ENCODE measurements around the gene NBPF12.
"Not testable (repeated sequence)": the region's sequence is repeated elsewhere in the genome, so short reads cannot be mapped to it uniquely, and the experiment has no call there.

The NBPF12 gene, protein sequence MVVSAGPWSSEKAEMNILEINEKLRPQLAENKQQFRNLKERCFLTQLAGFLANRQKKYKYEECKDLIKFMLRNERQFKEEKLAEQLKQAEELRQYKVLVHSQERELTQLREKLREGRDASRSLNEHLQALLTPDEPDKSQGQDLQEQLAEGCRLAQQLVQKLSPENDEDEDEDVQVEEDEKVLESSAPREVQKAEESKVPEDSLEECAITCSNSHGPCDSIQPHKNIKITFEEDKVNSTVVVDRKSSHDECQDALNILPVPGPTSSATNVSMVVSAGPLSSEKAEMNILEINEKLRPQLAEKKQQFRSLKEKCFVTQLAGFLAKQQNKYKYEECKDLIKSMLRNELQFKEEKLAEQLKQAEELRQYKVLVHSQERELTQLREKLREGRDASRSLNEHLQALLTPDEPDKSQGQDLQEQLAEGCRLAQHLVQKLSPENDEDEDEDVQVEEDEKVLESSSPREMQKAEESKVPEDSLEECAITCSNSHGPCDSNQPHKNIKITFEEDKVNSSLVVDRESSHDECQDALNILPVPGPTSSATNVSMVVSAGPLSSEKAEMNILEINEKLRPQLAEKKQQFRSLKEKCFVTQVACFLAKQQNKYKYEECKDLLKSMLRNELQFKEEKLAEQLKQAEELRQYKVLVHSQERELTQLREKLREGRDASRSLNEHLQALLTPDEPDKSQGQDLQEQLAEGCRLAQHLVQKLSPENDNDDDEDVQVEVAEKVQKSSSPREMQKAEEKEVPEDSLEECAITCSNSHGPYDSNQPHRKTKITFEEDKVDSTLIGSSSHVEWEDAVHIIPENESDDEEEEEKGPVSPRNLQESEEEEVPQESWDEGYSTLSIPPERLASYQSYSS (N-terminal part only)

DNA sequence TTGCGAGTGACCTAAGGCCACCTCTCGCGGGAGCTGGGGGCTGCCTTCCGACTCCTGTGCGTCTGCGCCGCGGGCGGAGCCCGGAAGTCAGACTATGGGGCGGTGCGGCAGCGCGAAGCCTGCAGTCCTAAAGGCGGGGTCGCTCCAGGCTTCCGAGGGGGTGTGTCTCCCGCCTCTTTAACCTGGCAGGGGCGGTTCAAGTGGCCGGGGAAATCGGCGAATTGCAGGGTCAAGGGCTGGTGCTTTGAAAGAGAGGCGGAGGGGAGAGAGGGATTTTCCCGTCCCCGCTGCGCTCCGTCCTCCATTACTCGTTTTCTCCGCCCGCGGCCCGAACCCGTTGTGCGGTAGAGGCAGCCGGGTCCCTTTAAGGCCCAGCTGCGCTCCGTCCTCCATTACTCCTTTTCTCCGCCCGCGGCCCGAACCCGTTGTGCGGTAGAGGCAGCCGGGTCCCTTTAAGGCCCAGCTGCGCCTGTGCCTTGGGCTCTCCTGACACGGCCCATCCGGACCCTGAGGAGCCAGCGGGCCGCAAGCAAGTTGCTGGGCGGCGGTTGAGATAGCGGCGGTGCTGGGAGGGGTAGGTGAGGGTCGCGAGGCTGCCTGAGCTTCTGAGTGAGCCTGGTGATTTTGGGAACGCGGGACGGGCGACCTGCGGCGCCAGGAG is at the start of gene NBPF12:
NBPF12 (plus strand) TSS at position 83 of the 661 bp plus-strand sequence. CDS start 21,820 bp downstream, outside the sequence.
- DNase-seq: peak; percentile 82

DNA sequence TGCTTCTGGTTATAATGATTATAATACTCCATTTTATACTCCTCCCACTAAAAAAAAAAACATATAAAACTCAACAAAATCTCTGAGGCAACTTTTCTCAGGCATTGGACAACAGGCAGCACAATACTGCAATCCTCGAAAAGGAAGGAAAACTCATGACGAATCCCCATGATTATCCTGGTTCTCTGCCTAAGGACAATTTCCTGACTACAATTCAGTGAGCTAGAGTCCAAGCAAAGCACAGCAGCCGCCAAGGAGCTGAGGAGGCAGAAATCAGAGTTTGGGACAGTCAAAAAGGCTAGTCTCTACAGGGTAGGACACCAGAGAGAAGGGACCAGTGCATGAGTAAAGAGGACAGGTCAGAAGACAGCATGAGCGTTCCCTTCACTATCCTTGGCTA is 46.8 kb upstream of the NBPF12 start:
- not testable (repeated sequence) for DNase-seq

DNA sequence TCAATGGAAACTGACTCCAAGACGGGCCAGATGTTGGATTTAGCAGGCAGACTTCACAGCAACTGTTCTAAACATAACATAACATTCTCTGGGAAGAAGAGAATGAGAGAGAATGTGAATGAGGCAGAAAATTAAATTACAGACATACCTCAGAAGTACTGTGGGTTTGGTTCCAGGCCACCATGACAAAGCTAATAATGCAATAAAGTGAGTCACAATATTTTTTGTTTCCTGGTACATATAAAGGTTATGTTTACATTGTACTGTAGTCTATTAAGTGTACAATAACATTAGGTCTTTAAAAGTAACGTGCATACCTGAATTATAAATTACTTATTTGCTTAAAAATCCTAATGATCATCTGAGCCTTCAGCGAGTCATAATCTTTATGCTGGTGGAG is 45.8 kb upstream of the NBPF12 start:
- DNase-seq: not testable (repeated sequence)

- DNase-seq: not testable (repeated sequence)
These were observed 30.4 kb upstream of the NBPF12 start for GRCh38 chr1:146907565-146908261.

- DNase-seq: not testable (repeated sequence)
These were observed 25.1 kb upstream of the NBPF12 start for GRCh38 chr1:146912975-146913374.

- not testable (repeated sequence) for DNase-seq
These were observed 17.3 kb upstream of the NBPF12 start for GRCh38 chr1:146920811-146921210.

- DNase-seq: not testable (repeated sequence)
These were observed 15.5 kb upstream of the NBPF12 start for GRCh38 chr1:146922614-146923013.

DNA sequence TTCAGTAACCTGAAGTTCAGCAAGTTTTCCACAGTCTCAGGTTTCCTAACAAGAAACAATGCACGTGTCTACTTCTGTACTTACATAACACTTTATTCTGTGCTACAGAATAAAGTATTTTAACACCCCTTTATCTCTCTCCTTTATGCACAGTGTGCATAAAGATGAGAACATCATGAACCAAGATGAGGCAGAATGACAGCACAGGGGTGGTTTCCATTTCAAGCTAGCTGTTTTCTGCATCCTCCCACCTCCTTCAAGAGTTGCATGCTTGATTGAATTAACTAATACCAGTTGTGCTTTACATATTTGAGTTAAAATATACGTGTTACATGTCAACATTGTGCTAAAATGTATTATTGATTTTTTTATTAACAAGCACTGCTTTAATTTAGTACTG is 14.0 kb upstream of the NBPF12 start:
- DNase-seq: not testable (repeated sequence)

GRCh38 chr1:146926413-146926812 is 11.7 kb upstream of the NBPF12 start:
- not testable (repeated sequence) for DNase-seq

DNA sequence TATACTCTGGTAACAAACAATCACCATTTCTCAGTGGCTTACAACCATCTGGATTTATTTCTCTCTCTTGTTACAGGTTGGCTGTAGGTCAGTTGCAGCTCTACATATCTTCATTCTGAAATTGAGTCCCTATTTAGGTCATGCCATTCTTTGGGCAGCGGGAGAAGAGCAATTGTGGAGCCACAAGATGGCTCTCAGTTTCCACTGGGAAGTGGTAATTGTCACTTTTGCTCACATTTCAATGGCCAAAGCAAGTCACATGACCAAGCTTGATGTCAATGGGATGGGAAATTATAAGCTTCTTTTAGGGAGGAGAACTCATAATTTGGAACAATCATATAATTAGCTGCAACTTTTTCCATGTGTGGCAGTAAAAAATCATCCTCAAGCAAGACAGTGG is 7.9 kb upstream of the NBPF12 start:
- DNase-seq: not testable (repeated sequence)

- DNase-seq: not testable (repeated sequence)
These were observed 3.5 kb upstream of the NBPF12 start for GRCh38 chr1:146934390-146935223.

DNA sequence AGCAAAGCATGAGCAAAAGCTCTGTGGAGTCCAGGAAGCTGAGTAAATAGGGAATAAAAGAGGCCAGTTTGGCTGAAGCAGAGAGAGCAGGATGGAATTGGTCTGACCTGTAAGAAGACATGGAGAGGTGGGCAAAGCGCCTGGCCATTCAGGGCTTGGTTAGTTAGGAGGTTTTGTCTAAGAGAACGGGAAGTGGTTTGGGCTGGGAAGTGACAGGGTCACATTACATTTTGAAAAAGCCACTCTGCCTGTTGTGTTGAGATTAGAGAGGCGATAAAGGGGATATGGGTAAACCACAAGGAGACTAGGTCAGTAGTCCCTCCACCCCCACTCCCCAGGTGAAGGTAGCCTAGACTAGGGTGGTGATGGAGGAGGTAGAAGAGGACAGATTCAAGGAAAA is 662 bp upstream of the NBPF12 start:
- not testable (repeated sequence) for DNase-seq

- not testable (repeated sequence) for DNase-seq
These were observed 1.0 kb downstream of the NBPF12 start for GRCh38 chr1:146938927-146939786.

- not testable (repeated sequence) for DNase-seq
These were observed 2.2 kb downstream of the NBPF12 start for GRCh38 chr1:146940293-146940692.

DNA sequence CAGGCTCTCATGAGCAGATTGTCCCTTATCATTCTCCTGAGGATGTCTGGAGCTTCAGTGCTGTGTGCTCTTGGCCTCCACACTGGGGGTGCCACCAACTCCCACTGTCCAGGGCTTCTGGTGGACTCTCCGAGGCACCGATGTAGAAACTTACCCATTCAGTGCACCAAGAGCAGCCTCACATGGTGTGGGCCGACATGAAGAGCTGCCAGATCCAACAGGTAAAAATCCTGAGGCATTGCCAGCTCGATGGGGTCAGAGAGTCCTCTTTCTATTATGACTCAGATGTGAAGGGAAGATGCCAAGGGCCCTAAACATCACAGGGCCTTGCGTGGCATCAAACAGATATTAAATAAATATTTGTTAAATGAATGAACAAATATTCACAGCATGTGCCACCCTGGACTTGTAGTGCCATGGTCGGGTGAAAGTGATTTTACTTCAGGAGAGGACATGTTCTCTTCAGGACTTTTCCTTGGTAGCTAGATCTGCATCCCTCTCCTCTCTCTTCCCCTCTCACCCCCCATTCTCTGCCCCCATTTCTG is 5.3 kb downstream of the NBPF12 start:
- DNase-seq: not testable (repeated sequence)

GRCh38 chr1:146948127-146948526 is 10.0 kb downstream of the NBPF12 start:
- DNase-seq: not testable (repeated sequence)

- not testable (repeated sequence) for DNase-seq
These were observed 26.2 kb downstream of the NBPF12 start for GRCh38 chr1:146964340-146964739.

- not testable (repeated sequence) for DNase-seq
These were observed 28.2 kb downstream of the NBPF12 start for GRCh38 chr1:146966351-146966750.

GRCh38 chr1:146970656-146971055 is 32.5 kb downstream of the NBPF12 start:
- DNase-seq: not testable (repeated sequence)

DNA sequence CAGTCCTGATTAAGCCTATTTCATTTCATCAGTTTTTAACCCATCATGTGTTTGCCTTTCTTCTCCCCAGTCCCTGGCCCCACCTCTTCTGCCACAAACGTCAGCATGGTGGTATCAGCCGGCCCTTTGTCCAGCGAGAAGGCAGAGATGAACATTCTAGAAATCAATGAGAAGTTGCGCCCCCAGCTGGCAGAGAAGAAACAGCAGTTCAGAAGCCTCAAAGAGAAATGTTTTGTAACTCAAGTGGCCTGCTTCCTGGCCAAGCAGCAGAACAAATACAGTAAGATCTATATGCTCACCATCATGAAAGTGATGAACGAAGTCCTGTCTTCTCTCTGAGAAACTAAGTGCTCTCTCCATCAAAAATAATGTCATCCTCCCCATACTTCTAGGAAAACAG is 34.6 kb downstream of the NBPF12 start:
- DNase-seq: not testable (repeated sequence)
